Measurements from ENCODE around the gene ZNF740. TPM values are rescaled to one million over a fixed set of nuclear protein-coding genes. Genes with fewer than 3 reads are reported as not detected.

The ZNF740 gene
- total RNA-seq, 1 donor from 2014 or later, result 16.6 TPM

DNA sequence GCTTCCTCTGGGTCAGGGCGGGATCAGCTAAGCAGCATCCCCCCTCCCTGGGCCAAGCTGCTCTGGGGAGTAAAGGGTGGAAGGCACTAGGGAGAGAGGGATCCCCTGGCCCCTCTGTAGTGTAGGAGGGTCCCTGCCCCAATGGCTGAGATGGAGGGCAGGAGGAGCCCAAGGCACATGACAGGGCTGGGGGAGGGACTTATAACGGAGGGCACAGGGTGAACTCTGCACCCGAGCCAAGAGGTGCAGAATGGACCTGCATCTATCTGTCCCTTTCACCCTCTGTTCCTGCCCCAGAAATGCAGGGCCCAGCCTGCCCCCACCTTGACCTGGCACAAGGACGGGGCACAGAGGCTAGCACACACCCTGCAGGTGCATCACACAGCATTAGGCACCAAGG lies 30.3 kb downstream of the ZNF740 start:
- Histone ChIP-seq H3K27me3 (ENCODE audit: control insufficient read depth, insufficient read depth, low read length) (no peaks in the 10 kb centered on the region), H3K36me3 (ENCODE audit: control insufficient read depth, insufficient read depth, low read length) (peaks cover 43% of the 10 kb centered on the region), H3K4me3 (ENCODE audit: low read depth, low read length) (no peak overlapping the region)
- TF ChIP-seq, protein P1, sequence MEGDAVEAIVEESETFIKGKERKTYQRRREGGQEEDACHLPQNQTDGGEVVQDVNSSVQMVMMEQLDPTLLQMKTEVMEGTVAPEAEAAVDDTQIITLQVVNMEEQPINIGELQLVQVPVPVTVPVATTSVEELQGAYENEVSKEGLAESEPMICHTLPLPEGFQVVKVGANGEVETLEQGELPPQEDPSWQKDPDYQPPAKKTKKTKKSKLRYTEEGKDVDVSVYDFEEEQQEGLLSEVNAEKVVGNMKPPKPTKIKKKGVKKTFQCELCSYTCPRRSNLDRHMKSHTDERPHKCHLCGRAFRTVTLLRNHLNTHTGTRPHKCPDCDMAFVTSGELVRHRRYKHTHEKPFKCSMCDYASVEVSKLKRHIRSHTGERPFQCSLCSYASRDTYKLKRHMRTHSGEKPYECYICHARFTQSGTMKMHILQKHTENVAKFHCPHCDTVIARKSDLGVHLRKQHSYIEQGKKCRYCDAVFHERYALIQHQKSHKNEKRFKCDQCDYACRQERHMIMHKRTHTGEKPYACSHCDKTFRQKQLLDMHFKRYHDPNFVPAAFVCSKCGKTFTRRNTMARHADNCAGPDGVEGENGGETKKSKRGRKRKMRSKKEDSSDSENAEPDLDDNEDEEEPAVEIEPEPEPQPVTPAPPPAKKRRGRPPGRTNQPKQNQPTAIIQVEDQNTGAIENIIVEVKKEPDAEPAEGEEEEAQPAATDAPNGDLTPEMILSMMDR (IDR thresholded peaks at IDR 0.05; ENCODE audit: insufficient read depth, low read length, severe bottlenecking), result no peak
- no peak for DNase-seq (ENCODE audit: low read depth)
- FAIRE-seq, result no peak

DNA sequence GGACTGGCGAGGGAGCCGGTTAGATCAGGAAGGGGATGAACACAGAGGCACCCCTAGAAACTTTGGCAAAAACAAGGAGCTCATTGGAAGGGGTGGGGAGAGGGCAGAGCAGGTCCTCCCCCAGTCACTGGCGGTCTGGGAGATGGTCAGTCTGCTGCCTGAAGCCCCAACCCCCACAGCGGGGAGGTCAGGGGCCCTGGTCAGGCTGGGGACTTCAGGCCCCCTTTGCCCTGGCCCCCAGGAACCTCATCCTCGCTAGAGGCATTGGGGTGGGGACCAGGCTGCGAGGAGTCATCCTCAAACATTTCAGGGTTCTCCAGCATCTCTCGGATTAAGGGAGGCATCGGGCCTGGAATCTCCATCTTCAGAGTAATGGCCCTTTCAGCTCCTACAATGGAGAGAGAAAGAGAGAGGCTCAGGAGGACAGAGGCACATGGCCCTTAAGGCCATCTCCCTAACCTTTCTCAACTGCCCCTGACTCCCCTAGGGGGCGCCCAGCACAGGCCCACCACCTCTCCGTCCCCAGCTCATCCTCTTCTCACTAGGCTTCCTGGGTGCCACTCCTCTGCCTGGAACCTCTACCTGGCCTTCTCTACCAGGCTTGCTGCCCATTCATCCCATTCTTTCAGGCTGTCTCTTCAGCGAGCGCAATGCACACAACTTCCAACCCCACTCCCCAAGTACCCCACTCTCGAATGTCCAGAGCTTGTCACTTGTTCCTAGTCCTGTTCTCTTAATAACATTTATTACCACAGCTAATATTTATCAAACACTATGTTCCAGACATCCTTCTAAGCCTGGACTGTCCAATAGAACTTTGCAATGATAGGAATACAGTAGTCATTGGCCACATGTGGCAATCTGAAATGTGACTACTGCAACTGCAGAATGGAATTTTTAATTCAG lies 31.2 kb downstream of the ZNF740 start:
- DNase-seq (ENCODE audit: low read depth), result no peak
- no peak overlapping the region for H3K4me3 ChIP-seq (ENCODE audit: low read depth, low read length)
- TF ChIP-seq, protein P1 (IDR thresholded peaks at IDR 0.05; ENCODE audit: insufficient read depth, low read length, severe bottlenecking), result peak; percentile 27
- peaks cover 47% of the 10 kb centered on the region for H3K36me3 ChIP-seq (ENCODE audit: control insufficient read depth, insufficient read depth, low read length)
- no peak for FAIRE-seq
- no peaks in the 10 kb centered on the region for H3K27me3 ChIP-seq (ENCODE audit: control insufficient read depth, insufficient read depth, low read length)

DNA sequence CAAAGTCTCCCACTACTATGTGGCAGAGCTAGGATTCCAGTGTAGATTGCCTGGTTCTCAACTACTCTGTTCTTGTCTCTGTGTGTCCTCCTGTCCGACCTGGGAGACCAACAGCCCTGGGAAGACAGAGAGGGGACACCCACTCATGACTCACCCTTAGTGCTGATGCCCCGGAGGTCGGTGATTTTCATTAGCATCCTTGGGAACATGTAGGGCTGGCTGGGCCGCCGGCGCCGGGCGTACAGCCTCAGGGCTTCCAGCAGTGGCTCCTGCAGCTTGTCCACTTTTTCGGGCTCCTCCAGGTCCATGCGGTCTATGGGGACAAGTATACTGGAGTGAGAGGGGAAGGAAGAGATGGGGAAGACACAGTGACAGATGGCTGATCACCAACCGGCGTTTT lies 32.4 kb downstream of the ZNF740 start:
- no peak for DNase-seq (ENCODE audit: low read depth)
- peaks cover 52% of the 10 kb centered on the region for H3K36me3 ChIP-seq (ENCODE audit: control insufficient read depth, insufficient read depth, low read length)
- no peaks in the 10 kb centered on the region for H3K27me3 ChIP-seq (ENCODE audit: control insufficient read depth, insufficient read depth, low read length)
- no peak overlapping the region for H3K4me3 ChIP-seq (ENCODE audit: low read depth, low read length)
- TF ChIP-seq, protein P1 (IDR thresholded peaks at IDR 0.05; ENCODE audit: insufficient read depth, low read length, severe bottlenecking), result no peak
- FAIRE-seq, result no peak

DNA sequence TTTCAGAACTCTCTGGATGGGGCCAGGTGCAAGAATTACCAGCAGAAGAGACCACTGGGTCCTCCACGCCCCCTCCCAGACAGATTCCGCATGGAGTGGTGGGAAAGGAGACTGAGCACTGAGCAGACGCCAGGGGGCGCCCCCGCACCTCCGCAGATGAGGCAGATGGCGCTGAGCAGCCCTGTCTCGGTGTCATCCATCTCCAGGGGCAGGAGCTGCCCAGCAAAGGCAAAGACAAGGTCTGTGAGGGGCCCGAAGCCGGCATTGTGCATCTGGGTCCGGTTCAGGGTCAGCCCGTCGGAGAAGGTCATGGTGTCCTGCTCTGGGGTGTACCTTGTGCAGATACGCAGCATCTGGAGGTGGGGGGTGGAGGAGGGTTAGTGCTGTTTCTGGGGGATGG lies 32.8 kb downstream of the ZNF740 start:
- FAIRE-seq (no peak), DNase-seq (ENCODE audit: low read depth) (peak; percentile 39)
- Histone ChIP-seq H3K4me3 (ENCODE audit: low read depth, low read length) (no peak overlapping the region), H3K27me3 (ENCODE audit: control insufficient read depth, insufficient read depth, low read length) (no peaks in the 10 kb centered on the region), H3K36me3 (ENCODE audit: control insufficient read depth, insufficient read depth, low read length) (peaks cover 55% of the 10 kb centered on the region)
- TF ChIP-seq, protein P1 (IDR thresholded peaks at IDR 0.05; ENCODE audit: insufficient read depth, low read length, severe bottlenecking), result peak; percentile 91

DNA sequence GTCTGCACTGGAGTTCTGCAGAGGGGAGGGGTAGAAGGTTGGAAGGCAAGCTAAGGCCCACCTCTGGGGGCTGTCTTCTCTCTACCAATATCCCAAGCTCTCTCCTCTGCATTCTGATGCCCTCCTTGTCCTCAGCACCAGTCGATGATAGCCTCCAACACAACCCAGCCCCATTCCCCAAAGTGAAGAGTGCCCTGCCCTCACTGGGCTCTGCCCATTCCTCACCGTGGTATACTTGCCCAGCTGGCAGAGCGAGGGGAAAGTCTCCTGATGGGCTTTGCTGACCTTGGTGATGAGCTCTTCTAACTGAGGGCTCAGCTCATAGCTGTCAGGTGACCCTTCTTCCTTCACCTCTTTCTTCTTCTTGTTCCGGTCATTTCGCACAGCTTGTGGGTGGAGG lies 33.7 kb downstream of the ZNF740 start:
- peaks cover 55% of the 10 kb centered on the region for H3K36me3 ChIP-seq (ENCODE audit: control insufficient read depth, insufficient read depth, low read length)
- FAIRE-seq, result no peak
- no peak for DNase-seq (ENCODE audit: low read depth)
- H3K27me3 ChIP-seq (ENCODE audit: control insufficient read depth, insufficient read depth, low read length), result no peaks in the 10 kb centered on the region
- TF ChIP-seq, protein P1 (IDR thresholded peaks at IDR 0.05; ENCODE audit: insufficient read depth, low read length, severe bottlenecking), result no peak
- no peak overlapping the region for H3K4me3 ChIP-seq (ENCODE audit: low read depth, low read length)

All from bronchial epithelial cell (primary cell).